Measurements from ENCODE around the gene RIT2. TPM values are rescaled to one million over a fixed set of nuclear protein-coding genes. Genes with fewer than 3 reads are reported as not detected.

RIT2 gene
- total RNA-seq, 1 experiment from 2014 or later, result not detected

GRCh38 chr18:43129946-43130524 lies 14.6 kb upstream of the RIT2 start:
- H3K36me3 Mint-ChIP-seq (ENCODE audit: insufficient read depth, unreplicated experiment), result no peaks in the 10 kb centered on the region
- no peak overlapping the region for H3K27ac Mint-ChIP-seq (ENCODE audit: unreplicated experiment)
- CTCF ChIA-PET, result no interaction called here
- H3K27me3 Mint-ChIP-seq (ENCODE audit: unreplicated experiment), result no peaks in the 10 kb centered on the region
- TF ChIP-seq CTCF (IDR thresholded peaks at IDR 0.05; ENCODE audit: unreplicated experiment), result no peak
- no peaks in the 10 kb centered on the region for H3K4me1 Mint-ChIP-seq (ENCODE audit: low read depth, unreplicated experiment)
- no TSS peak for BruUV-seq (replicated peaks)
- peaks cover 2% of the 10 kb centered on the region for H3K9me3 Mint-ChIP-seq (ENCODE audit: low read depth, unreplicated experiment)
- peak overlapping the region; percentile 55 for H3K4me3 Mint-ChIP-seq (ENCODE audit: low read depth, unreplicated experiment)
- intact Hi-C loops (cut with micrococcal nuclease; ENCODE audit: unreplicated experiment), result no loop called here
- DNase-seq, result no peak

- Mint-ChIP-seq H3K27me3 (ENCODE audit: unreplicated experiment) (no peaks in the 10 kb centered on the region), H3K27ac (ENCODE audit: unreplicated experiment) (no peak overlapping the region), H3K4me3 (ENCODE audit: low read depth, unreplicated experiment) (no peak overlapping the region), H3K9me3 (ENCODE audit: low read depth, unreplicated experiment) (peaks cover 3% of the 10 kb centered on the region), H3K4me1 (ENCODE audit: low read depth, unreplicated experiment) (no peaks in the 10 kb centered on the region), H3K36me3 (ENCODE audit: insufficient read depth, unreplicated experiment) (no peaks in the 10 kb centered on the region)
- intact Hi-C loops (cut with micrococcal nuclease; ENCODE audit: unreplicated experiment), result no loop called here
- DNase-seq, result no peak
- CTCF ChIA-PET, result no interaction called here
- no TSS peak for BruUV-seq (replicated peaks)
- TF ChIP-seq CTCF (IDR thresholded peaks at IDR 0.05; ENCODE audit: unreplicated experiment), result no peak
These were observed 10.0 kb upstream of the RIT2 start for GRCh38 chr18:43125471-43125870.

GRCh38 chr18:43122955-43123354 lies 7.5 kb upstream of the RIT2 start:
- Mint-ChIP-seq H3K4me3 (ENCODE audit: low read depth, unreplicated experiment) (no peak overlapping the region), H3K9me3 (ENCODE audit: low read depth, unreplicated experiment) (peaks cover 3% of the 10 kb centered on the region), H3K4me1 (ENCODE audit: low read depth, unreplicated experiment) (no peaks in the 10 kb centered on the region), H3K27me3 (ENCODE audit: unreplicated experiment) (no peaks in the 10 kb centered on the region), H3K36me3 (ENCODE audit: insufficient read depth, unreplicated experiment) (no peaks in the 10 kb centered on the region), H3K27ac (ENCODE audit: unreplicated experiment) (no peak overlapping the region)
- intact Hi-C loops (cut with micrococcal nuclease; ENCODE audit: unreplicated experiment), result no loop called here
- no peak for DNase-seq
- no TSS peak for BruUV-seq (replicated peaks)
- no peak for TF ChIP-seq CTCF (IDR thresholded peaks at IDR 0.05; ENCODE audit: unreplicated experiment)
- CTCF ChIA-PET, result interaction anchor here (0.7 kb wide), 1 partner anchor 311 kb away, joined by 4 read pairs; no protein-coding TSS in a partner anchor

- no peaks in the 10 kb centered on the region for H3K4me1 Mint-ChIP-seq (ENCODE audit: low read depth, unreplicated experiment)
- H3K27me3 Mint-ChIP-seq (ENCODE audit: unreplicated experiment), result no peaks in the 10 kb centered on the region
- no peak overlapping the region for H3K27ac Mint-ChIP-seq (ENCODE audit: unreplicated experiment)
- intact Hi-C loops (cut with micrococcal nuclease; ENCODE audit: unreplicated experiment), result no loop called here
- H3K36me3 Mint-ChIP-seq (ENCODE audit: insufficient read depth, unreplicated experiment), result no peaks in the 10 kb centered on the region
- no peak for DNase-seq
- H3K4me3 Mint-ChIP-seq (ENCODE audit: low read depth, unreplicated experiment), result no peak overlapping the region
- CTCF ChIA-PET, result interaction anchor here (0.7 kb wide), 1 partner anchor 62 kb away, joined by 3 read pairs; no protein-coding TSS in a partner anchor
- H3K9me3 Mint-ChIP-seq (ENCODE audit: low read depth, unreplicated experiment), result no peaks in the 10 kb centered on the region
- TF ChIP-seq CTCF (IDR thresholded peaks at IDR 0.05; ENCODE audit: unreplicated experiment), result no peak
- BruUV-seq (replicated peaks), result no TSS peak
These were observed 1.3 kb upstream of the RIT2 start for GRCh38 chr18:43116699-43117294.
